SJSA1 (cell line): ENCODE data around the gene RAB26. TPM values are rescaled to one million over a fixed set of nuclear protein-coding genes. Genes with fewer than 3 reads are reported as not detected.
"Not testable (repeated sequence)": the region's sequence is repeated elsewhere in the genome, so short reads cannot be mapped to it uniquely, and the experiment has no call there.

Source experiments
- DNase-seq, 2 experiments: peaks; one replicate each; pipeline ENCODE4 v3.0.0-alpha.2; 2015 to 2020; ENCODE audit warnings: low spot score in 2 of 2, low read depth in 1 of 2
- H3K27ac ChIP-seq: fragments of 250-450 bp; sonication (Bioruptor Pico); 2 replicates; pipeline ENCODE4 v1.5.1; 2020; ENCODE audit warnings: mild to moderate bottlenecking, moderate library complexity
- H3K27me3 ChIP-seq: fragments of 250-450 bp; sonication (Bioruptor Pico); replicated peaks from 2 replicates; pipeline ENCODE4 v1.5.1; 2020; ENCODE audit warnings: mild to moderate bottlenecking, moderate library complexity
- H3K36me3 ChIP-seq: fragments of 250-450 bp; sonication (Bioruptor Pico); 2 replicates; pipeline ENCODE4 v1.5.1; 2020; ENCODE audit warnings: mild to moderate bottlenecking
- H3K4me1 ChIP-seq: fragments of 250-450 bp; sonication (Bioruptor Pico); replicated peaks from 2 replicates; pipeline ENCODE4 v1.6.1; 2021; ENCODE audit warnings: mild to moderate bottlenecking
- H3K4me3 ChIP-seq: fragments of 250-450 bp; sonication (Bioruptor Pico); 2 replicates; pipeline ENCODE4 v1.5.1; 2020; ENCODE audit warnings: mild to moderate bottlenecking
- H3K9me3 ChIP-seq: fragments of 250-450 bp; sonication (Bioruptor Pico); replicated peaks from 2 replicates; pipeline ENCODE4 v1.5.1; 2020; ENCODE audit warnings: mild to moderate bottlenecking
- total RNA-seq: library from RNA; depleted of rRNA; stranded (reverse); fragments of >200 nt; shearing (Covaris generic); gene quantifications from 2 replicates; pipeline ENCODE4 v1.2.3, GENCODE V29; 2014

The RAB26 gene
- total RNA-seq, 1 experiment from 2014 or later = 0.16 TPM

DNA sequence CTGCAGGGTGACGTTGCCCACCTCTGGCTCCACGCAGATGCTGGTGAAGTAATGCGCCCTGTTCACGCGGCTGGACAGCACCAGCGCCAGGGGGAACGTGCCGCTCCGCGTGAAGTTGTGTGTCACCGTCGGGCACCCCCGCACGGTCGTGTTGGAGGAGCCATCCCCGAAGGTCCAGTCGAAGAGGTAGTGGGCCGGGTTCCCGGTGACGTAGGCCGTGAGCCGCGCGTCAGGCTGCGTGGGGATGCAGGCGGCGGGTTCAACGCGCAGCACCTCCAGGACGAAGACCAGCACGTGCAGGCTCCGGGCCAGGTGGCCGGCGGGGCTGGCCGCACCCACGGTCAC lies 37.4 kb upstream of the RAB26 start:
- not testable (repeated sequence) for H3K9me3 ChIP-seq, H3K4me3 ChIP-seq, H3K27me3 ChIP-seq, H3K27ac ChIP-seq, H3K4me1 ChIP-seq, DNase-seq
- peaks cover 13% of the 10 kb centered on the region for H3K36me3 ChIP-seq

DNA sequence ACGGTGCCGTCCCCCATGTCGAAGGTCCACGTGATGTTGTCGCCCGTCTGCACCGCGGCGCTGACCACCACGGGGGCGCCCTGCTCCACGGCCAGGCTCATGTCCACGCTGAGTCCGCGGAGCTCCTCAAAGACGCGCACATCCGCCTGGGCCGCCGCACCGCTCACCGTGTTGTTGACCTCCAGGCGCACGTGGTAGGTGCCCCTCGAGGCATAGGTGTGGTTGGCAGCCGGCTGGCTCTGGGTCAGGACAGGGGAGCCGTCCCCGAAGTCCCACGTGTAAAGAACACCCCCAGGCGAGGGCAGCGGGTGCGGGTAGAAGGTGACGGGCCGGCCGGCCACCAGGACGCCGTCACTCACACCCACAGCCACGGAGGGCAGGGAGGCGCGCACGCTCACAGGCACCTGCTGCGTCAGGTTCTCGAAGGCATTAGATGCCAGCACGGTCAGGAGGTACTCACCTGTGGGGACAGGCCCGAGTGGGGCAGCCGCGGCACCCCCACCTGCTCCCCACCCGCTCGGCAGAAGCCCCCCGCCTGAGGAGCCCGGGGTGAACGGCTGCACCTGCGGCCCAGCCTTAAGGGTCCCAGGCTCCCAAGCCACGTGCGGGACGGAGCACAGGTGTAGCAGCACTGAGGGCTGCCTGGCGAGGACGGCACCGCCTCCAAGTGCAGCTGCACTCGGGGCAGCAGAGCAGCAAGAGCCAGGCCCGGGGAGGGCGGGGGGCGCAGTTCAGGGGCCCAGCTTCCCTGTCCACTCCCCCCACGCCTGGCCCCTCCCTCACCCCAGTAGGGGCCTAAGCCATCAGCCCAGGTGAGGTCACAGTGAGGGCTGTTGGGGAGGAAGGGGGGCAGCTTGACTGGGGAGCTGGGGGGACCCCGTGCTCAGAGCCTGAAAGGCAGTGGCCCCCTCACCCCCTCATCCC lies 36.8 kb upstream of the RAB26 start:
- H3K4me3 ChIP-seq, DNase-seq: not testable (repeated sequence)
- peaks cover 13% of the 10 kb centered on the region for H3K36me3 ChIP-seq

DNA sequence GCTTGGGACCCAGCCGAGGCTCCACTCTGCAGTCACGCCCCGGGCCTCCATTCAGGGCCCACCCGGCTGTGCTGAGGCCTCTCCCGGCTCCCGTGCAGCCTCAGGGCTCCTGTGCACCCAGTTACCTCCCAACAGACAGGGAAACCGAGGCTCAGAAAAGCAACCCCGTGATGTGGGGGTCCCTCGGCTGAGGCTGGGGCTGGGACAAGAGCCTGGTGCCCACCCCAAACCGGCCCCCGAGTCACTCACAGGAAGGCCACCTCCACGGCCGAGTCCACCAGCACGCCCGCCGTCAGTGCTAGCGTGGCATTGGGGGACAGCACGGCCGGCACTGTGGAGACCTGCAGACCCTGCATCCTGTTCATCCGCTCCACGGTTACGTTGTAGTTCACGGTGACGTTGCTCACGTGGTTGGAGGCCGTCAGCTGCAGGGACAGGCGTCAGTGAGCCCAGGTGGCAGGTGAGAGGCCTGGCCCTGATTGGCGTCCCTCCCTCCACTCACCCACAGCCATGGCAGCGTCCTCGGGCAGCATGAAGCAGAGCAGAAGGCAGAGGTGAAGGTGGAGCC lies 35.8 kb upstream of the RAB26 start:
- not testable (repeated sequence) for DNase-seq, H3K9me3 ChIP-seq, H3K27me3 ChIP-seq, H3K27ac ChIP-seq, H3K4me1 ChIP-seq, H3K4me3 ChIP-seq
- H3K36me3 ChIP-seq = peaks cover 11% of the 10 kb centered on the region

More for the DNA sequence above, 36.8 kb upstream of the RAB26 start:
- not testable (repeated sequence) for H3K27ac ChIP-seq, H3K27me3 ChIP-seq, H3K4me1 ChIP-seq, H3K9me3 ChIP-seq

DNA sequence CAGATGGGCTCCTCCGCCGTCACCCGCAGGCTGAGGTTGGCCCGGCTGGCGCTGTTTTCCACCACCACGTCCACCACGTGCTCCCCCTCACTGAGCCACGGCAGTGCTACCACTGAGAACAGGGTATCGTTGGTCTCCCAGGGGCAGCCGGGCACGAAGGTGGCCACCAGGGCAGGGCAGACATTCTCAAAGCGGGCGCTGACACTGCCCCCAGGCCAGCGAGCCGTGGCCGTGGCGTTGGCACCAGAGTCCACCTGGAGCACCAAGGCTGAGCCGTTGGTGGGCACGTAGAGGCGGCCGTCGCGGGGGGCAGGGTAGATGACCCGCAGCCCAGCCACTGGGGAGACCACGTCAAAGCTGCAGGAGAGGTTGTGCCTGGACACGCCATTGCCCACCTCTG lies 34.2 kb upstream of the RAB26 start:
- not testable (repeated sequence) for H3K9me3 ChIP-seq, H3K36me3 ChIP-seq, H3K4me1 ChIP-seq, H3K27me3 ChIP-seq, H3K4me3 ChIP-seq, DNase-seq, H3K27ac ChIP-seq

DNA sequence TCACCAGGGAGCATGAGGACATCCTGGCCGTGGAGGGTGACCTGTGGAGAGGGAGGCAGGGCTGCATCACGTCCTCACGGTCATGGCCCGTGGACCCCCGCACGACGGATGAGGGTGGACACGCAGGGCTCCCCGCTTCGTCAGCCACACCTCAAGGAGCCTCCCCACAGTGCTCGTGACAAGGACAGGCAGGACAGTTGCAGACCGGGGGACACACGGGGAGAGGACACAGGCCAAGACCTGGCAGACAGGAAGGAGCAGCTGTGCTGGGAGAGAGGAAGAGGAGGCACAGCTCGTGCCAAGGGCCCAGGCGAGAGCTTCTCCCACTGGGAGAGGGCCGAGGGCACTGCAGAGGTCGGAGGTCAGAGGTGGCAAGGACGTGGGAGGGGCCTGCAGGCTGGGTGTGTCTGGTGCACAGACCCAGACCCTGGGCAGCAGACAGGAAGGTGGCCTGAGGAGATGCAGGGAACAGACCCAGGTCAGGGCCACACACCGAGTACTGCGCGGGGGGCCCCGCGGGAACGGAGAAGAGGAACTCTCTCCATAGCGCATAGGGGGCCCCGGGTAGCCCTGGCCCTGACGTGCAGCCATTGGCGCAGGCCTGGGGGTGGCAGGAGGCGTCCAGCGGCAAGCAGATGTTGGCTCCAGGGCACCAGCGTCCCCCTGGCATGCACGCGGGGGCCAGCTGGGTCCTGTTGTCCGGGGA lies 33.4 kb upstream of the RAB26 start:
- not testable (repeated sequence) for H3K4me3 ChIP-seq, H3K36me3 ChIP-seq, H3K27ac ChIP-seq, H3K9me3 ChIP-seq, H3K27me3 ChIP-seq, H3K4me1 ChIP-seq, DNase-seq

DNA sequence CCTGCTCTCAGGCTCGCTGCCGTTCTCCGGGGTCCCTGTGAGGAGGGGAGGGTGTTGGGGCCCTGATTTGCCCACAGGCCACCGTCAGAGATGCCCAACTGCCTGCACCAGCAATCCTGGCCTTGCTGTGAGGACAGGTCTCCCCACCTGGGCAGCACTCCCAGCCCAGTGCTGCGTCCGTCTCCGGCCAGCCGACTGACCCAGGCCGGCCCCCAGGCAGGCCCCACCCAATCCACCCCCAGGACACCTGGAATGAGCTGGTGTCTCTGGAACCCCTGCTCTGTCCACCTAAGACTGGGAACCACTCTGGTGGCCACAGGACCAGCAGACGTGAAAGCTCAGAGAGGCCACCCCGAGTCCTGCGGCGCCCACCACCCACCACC lies 32.8 kb upstream of the RAB26 start:
- H3K27ac ChIP-seq = no peak overlapping the region
- no peak overlapping the region for H3K4me3 ChIP-seq
- no peaks in the 10 kb centered on the region for H3K4me1 ChIP-seq
- no peak for DNase-seq
- H3K27me3 ChIP-seq = no peaks in the 10 kb centered on the region
- H3K9me3 ChIP-seq = no peaks in the 10 kb centered on the region
- H3K36me3 ChIP-seq = peaks cover 4% of the 10 kb centered on the region; the same call in 1 of the 2 replicates

DNA sequence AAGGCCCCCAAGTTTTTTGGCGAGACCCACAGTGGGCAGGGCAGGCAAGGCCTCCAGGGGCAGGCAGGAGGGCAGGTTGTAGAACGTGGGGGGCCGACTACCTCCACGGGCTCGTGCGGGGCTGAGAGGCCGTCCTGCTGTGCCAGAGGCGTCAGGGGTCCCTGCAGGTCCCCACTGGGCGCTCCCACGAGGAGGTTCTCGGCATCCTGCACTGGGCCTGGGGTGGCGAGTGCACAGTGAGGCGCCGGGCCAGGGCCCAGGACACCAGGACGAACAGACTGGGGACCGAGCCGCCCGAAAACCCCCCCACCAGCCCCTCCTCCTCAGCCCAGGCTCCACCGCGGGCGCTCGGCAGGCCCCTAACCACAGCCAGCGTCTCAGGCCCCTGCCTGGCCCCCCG lies 32.0 kb upstream of the RAB26 start:
- not testable (repeated sequence) for H3K4me1 ChIP-seq, H3K27me3 ChIP-seq

DNA sequence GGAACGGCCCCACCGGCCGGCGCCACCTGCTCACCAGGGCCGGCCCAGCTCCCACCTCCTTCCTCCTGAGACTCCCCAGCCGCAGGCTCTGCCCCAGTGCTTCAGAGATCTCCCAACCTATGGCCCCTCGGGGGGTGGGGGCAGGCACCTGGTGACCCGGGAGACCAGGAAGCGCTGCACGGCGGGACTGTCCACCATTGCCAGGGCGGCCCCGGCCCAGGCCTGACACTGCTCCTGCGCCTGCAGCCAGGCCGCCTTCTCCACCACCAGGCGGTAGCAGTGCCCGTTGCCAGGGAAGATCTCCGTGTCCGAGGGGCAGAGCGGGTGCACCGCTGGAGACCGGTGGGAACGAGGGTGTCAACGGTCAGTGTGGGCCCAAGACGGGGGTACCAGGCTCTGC lies 31.1 kb upstream of the RAB26 start:
- H3K27ac ChIP-seq, DNase-seq, H3K4me1 ChIP-seq, H3K36me3 ChIP-seq, H3K9me3 ChIP-seq, H3K4me3 ChIP-seq, H3K27me3 ChIP-seq: not testable (repeated sequence)

More for the DNA sequence above, 32.0 kb upstream of the RAB26 start:
- not testable (repeated sequence) for H3K4me3 ChIP-seq, H3K36me3 ChIP-seq, DNase-seq, H3K27ac ChIP-seq, H3K9me3 ChIP-seq

DNA sequence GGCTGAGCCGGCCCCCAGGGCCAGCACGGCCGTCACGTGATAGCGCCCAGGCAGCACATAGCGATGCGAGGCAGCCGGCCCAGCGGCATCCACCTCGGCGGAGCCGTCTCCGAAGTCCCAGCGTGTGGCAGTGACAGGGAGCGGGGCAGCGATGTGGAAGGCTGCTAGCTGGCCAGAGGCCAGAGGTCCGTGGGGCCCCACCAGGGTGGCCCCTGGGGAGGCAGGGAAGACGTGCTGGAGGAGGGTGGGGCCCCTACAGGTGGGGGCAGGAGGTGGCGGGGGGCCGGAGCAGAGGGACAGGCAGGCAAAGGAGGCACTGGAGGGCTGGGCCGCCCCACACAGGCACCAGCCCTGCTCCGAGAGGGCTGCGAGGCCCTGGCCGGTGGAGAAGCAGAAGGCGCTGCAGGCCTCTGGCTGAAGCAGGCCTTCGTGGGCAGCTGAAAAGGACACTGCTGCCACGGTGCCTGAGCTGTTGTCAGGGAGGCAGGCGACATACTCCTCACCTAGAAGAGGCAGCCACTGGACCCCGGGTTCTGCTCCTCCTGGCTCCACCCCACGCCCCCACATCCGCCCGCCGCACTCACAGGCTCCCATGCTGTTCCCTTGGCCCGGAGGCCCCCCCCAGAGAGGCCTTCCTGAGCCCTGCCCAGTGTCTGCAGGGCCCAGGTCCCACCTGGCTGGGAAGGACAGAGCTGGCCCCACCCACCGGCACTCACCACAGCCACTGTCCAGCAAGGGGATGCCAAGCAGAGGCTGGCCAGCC lies 30.3 kb upstream of the RAB26 start:
- not testable (repeated sequence) for H3K36me3 ChIP-seq, H3K27me3 ChIP-seq, H3K4me1 ChIP-seq, H3K9me3 ChIP-seq, H3K27ac ChIP-seq, DNase-seq, H3K4me3 ChIP-seq

DNA sequence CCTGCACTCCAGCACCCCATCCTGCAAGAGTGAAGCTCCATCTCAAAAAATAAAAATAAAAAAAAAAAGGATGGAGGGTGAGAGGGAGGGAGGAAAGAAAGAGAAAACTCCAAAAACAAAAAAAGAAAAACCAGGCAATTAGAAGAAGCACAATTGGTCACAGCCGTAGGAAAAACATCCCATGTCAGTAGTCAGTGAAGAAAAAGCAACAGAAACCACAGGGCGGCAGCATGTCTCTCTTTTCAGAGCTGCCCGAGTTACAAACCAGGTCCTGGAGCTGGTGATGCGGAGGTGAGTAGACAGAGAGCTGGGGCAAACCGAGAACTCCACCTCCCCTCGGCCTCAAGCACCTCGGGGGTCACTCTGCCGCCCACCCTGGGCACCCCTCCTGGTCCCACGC lies 27.1 kb upstream of the RAB26 start:
- H3K9me3 ChIP-seq, H3K27me3 ChIP-seq, DNase-seq, H3K4me3 ChIP-seq, H3K36me3 ChIP-seq, H3K27ac ChIP-seq: not testable (repeated sequence)
- H3K4me1 ChIP-seq = peaks cover 25% of the 10 kb centered on the region

DNA sequence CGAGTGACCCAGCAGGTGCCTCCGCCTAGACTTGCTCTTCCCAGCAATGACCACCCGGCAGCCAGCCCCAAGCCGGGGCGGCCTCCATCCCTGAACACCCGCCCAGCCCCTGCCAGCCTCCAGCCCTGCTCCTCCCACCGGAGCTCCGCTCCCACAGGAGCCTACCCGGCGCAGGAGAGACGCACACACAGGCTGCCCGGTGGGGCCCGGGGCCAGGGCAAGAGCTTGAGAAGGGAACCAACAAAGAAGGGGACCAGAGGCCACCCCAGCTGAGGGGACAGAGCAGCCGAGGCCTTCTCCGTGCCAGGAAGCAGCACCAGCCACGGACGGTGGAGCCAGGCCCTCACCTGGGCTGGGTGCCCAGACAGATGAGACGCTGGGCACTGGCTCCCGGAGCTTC lies 26.6 kb upstream of the RAB26 start:
- Histone ChIP-seq H3K27me3 (no peaks in the 10 kb centered on the region), H3K4me1 (peaks cover 28% of the 10 kb centered on the region), H3K36me3 (no peaks in the 10 kb centered on the region), H3K9me3 (no peaks in the 10 kb centered on the region), H3K4me3 (no peak overlapping the region), H3K27ac (no peak overlapping the region)
- DNase-seq = no peak

DNA sequence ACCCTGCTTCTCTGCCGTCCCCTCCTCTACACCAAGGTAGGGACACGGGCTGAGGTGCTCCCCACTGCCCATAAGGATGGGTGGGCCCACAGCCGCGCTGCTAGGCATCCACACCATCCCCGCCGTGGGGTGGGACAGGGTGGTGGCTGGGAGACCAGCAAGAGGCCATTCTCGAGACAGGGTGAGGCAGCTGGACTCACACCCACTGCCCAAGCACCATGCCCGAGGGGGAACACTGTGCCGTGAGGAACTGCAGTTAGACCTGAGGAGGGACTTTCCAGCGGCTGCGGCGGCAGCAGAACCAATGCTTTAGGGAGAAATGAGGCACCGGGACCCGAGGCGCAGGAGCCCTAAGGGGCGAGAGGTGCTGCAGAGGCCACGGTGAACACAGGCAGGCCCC lies 26.0 kb upstream of the RAB26 start:
- no peaks in the 10 kb centered on the region for H3K9me3 ChIP-seq
- DNase-seq = no peak
- peaks cover 33% of the 10 kb centered on the region for H3K4me1 ChIP-seq
- H3K27me3 ChIP-seq = no peaks in the 10 kb centered on the region
- H3K27ac ChIP-seq = no peak overlapping the region
- no peak overlapping the region for H3K4me3 ChIP-seq
- H3K36me3 ChIP-seq = no peaks in the 10 kb centered on the region

DNA sequence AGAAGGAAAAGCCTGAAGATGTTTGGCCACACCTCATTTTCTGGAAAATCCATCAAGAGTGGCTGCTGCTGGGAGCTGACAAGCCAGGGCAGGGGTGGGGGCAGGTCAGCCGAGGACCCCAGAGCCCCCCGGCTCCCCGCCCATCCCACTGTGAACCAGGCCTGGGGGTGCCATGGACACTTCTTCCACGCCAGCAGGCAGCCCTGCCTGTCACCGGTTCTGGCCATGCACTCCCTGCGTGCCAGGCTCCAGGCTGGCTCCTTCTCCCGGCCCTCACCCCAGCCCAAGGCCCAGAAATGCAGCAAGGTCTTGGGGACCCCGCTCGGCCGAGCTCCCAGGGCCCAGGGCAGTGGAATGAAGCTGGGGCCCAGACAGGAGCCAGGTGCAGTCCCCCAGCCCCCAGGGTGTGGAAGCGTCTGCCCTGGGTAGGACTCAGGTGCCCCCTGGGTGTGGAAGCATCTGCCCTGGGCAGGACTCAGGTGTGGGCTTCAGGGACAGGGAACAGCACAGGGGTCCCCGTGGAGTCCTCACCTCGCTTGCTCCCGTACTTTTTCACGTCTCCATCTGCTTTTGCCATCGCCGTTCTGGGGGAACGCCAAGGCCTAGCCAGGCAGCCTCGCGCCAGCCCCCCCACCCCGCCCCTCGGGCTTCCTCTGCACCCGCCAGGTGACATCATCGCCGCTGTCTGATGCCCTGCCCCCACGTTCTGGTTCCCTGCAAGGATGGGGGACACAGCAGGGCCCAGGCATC lies 25.3 kb upstream of the RAB26 start:
- not testable (repeated sequence) for H3K4me3 ChIP-seq, DNase-seq, H3K27ac ChIP-seq, H3K27me3 ChIP-seq, H3K9me3 ChIP-seq, H3K36me3 ChIP-seq
- peaks cover 36% of the 10 kb centered on the region for H3K4me1 ChIP-seq
